MCF 10A (cell line): ENCODE results near the gene SGTA. TPM values are rescaled to one million over a fixed set of nuclear protein-coding genes. Genes with fewer than 3 reads are reported as not detected.

ENCODE experiments used
- BruUV-seq: library from RNA; stranded (reverse); fragments of 400-500 nt; replicated peaks from 2 replicates; lab custom pipeline; 2021; lab: Mats Ljungman, UMichigan
- CTCF ChIA-PET: fragments of 300-600 bp; sonication (Branson Sonifier 250); formaldehyde crosslinking; extraction: SDS; loops from one replicate; lab custom pipeline; 2021; ENCODE audit warnings: antibody characterized with exemption, inconsistent platforms; lab: Yijun Ruan, JAX
- POLR2A ChIA-PET: fragments of 300-600, 350-650 bp; sonication (Branson Sonifier 250); formaldehyde crosslinking; extraction: SDS; loops from one replicate; lab custom pipeline; 2020; ENCODE audit warnings: antibody characterized with exemption, inconsistent platforms; lab: Yijun Ruan, JAX
- DNase-seq: peaks from one replicate; pipeline ENCODE4 v3.0.0-alpha.2; 2018; ENCODE audit not compliant: unreplicated experiment
- H3K27ac Mint-ChIP-seq: one replicate; pipeline ENCODE4 v1.8.0; 2022; ENCODE audit warnings: mild to moderate bottlenecking, low read depth, mixed read lengths; ENCODE audit not compliant: unreplicated experiment
- H3K27me3 Mint-ChIP-seq: one replicate; pipeline ENCODE4 v1.8.0; 2022; ENCODE audit warnings: mixed read lengths; ENCODE audit not compliant: insufficient read depth, unreplicated experiment
- H3K36me3 Mint-ChIP-seq: one replicate; pipeline ENCODE4 v1.8.0; 2022; ENCODE audit warnings: mild to moderate bottlenecking, moderate library complexity, mixed read lengths; ENCODE audit not compliant: insufficient read depth, unreplicated experiment
- H3K4me1 Mint-ChIP-seq: one replicate; pipeline ENCODE4 v1.8.0; 2022; ENCODE audit warnings: mixed read lengths; ENCODE audit not compliant: insufficient read depth, unreplicated experiment
- H3K4me3 Mint-ChIP-seq: one replicate; pipeline ENCODE4 v1.8.0; 2022; ENCODE audit warnings: mild to moderate bottlenecking, moderate library complexity, mixed read lengths; ENCODE audit not compliant: unreplicated experiment
- H3K9me3 Mint-ChIP-seq: one replicate; pipeline ENCODE4 v1.8.0; 2022; ENCODE audit warnings: mixed read lengths; ENCODE audit not compliant: unreplicated experiment
- CTCF ChIP-seq: fragments of 200-600 bp; IDR thresholded peaks from one replicate; pipeline ENCODE4 v1.8.0; 2022; ENCODE audit warnings: antibody characterized with exemption, mild to moderate bottlenecking; ENCODE audit not compliant: unreplicated experiment
- intact Hi-C: fragments of 100-400 bp; cut with micrococcal nuclease; formaldehyde crosslinking; loops from 2 replicates; pipeline ENCODE4 v1.14.1; 2022
- total RNA-seq: library from RNA; stranded (reverse); gene quantifications from 2 replicates; pipeline ENCODE4 v1.2.3, GENCODE V29; 2022

Gene SGTA
- total RNA-seq, 1 experiment from 2014 or later = 66.6 TPM

- BruUV-seq = no TSS peak
- intact Hi-C loops = no loop called here
Observed at GRCh38 chr19:2775556-2776430, 7.3 kb downstream of the SGTA start.

GRCh38 chr19:2774953-2775555 lies 8.0 kb downstream of the SGTA start:
- CTCF ChIA-PET = no interaction called here
- Mint-ChIP-seq H3K9me3 (no peaks in the 10 kb centered on the region), H3K4me3 (no peak overlapping the region), H3K4me1 (peaks cover 12% of the 10 kb centered on the region), H3K27ac (peak overlapping the region; percentile 81), H3K27me3 (no peaks in the 10 kb centered on the region), H3K36me3 (peaks cover 22% of the 10 kb centered on the region)
- no peak for TF ChIP-seq CTCF
- BruUV-seq = no TSS peak
- POLR2A ChIA-PET = interaction anchor here (1.2 kb wide), 1 partner anchor 10 kb away, joined by 4 read pairs; the partner anchor contains the start of gene THOP1
- no peak for DNase-seq
- intact Hi-C loops = no loop called here

More at GRCh38 chr19:2775556-2776430, 7.3 kb downstream of the SGTA start:
- Mint-ChIP-seq H3K27me3 (no peaks in the 10 kb centered on the region), H3K36me3 (peaks cover 25% of the 10 kb centered on the region), H3K4me3 (no peak overlapping the region), H3K4me1 (peaks cover 19% of the 10 kb centered on the region), H3K9me3 (no peaks in the 10 kb centered on the region), H3K27ac (peak overlapping the region; percentile 81)
- POLR2A ChIA-PET = interaction anchor here (0.6 to 1.2 kb wide), 2 partner anchors 9 to 69 kb away, joined by 4 read pairs; partner anchors contain the start of gene THOP1
- no peak for TF ChIP-seq CTCF
- CTCF ChIA-PET = interaction anchor here (1.8 kb wide), 1 partner anchor 26 kb away, joined by 5 read pairs; no protein-coding TSS in a partner anchor
- DNase-seq = no peak

- Mint-ChIP-seq H3K4me3 (no peak overlapping the region), H3K27me3 (no peaks in the 10 kb centered on the region), H3K4me1 (peaks cover 10% of the 10 kb centered on the region), H3K9me3 (no peaks in the 10 kb centered on the region), H3K36me3 (peaks cover 25% of the 10 kb centered on the region), H3K27ac (no peak overlapping the region)
- intact Hi-C loops = no loop called here
- BruUV-seq = no TSS peak
- no peak for TF ChIP-seq CTCF
- CTCF ChIA-PET = interaction anchor here (0.6 kb wide), 1 partner anchor 25 kb away, joined by 3 read pairs; no protein-coding TSS in a partner anchor
- DNase-seq = no peak
- POLR2A ChIA-PET = no interaction called here
Observed at GRCh38 chr19:2774083-2774679, 8.9 kb downstream of the SGTA start.
